ENCODE data around the gene ASB17. TPM values are rescaled to one million over a fixed set of nuclear protein-coding genes. Genes with fewer than 3 reads are reported as not detected.
"Not testable (repeated sequence)": the region's sequence is repeated elsewhere in the genome, so short reads cannot be mapped to it uniquely, and the experiment has no call there.

The ASB17 gene
- total RNA-seq, 1 donor from 2014 or later: not detected

DNA sequence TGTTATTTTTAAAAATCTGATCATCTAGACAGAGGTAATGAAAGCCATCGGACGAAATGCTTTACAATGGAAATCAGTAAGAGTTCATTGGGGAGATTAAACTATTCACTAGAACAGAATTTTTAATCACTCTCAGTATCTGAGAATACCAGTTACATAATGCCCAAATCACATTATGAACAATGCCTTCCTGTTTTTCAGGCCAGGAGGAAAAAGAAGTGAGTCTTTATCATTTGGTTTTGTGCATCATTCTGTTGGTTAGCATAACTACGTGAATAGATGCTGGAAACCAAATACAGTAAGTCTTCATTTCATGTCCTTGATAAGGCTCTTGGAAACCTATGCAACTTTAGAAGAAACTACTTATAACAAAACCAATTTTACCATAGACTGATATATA lies 18.0 kb upstream of the ASB17 start:
- TF ChIP-seq, protein P1, sequence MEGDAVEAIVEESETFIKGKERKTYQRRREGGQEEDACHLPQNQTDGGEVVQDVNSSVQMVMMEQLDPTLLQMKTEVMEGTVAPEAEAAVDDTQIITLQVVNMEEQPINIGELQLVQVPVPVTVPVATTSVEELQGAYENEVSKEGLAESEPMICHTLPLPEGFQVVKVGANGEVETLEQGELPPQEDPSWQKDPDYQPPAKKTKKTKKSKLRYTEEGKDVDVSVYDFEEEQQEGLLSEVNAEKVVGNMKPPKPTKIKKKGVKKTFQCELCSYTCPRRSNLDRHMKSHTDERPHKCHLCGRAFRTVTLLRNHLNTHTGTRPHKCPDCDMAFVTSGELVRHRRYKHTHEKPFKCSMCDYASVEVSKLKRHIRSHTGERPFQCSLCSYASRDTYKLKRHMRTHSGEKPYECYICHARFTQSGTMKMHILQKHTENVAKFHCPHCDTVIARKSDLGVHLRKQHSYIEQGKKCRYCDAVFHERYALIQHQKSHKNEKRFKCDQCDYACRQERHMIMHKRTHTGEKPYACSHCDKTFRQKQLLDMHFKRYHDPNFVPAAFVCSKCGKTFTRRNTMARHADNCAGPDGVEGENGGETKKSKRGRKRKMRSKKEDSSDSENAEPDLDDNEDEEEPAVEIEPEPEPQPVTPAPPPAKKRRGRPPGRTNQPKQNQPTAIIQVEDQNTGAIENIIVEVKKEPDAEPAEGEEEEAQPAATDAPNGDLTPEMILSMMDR (IDR thresholded peaks at IDR 0.05; ENCODE audit: insufficient read depth, low read depth, low read length): no peak
- no peak for TF ChIP-seq EZH2 (IDR thresholded peaks at IDR 0.05; ENCODE audit: insufficient read depth, low read length)
- Histone ChIP-seq H3K4me2 (ENCODE audit: low read length) (no peak overlapping the region), H3K36me3 (ENCODE audit: insufficient read depth, low read length) (no peaks in the 10 kb centered on the region), H3K79me2 (ENCODE audit: insufficient read depth, low read length) (no peaks in the 10 kb centered on the region), H3K4me1 (ENCODE audit: insufficient read depth, low read length) (no peaks in the 10 kb centered on the region), H3K9me3 (ENCODE audit: insufficient read depth, low read depth, low read length) (no peaks in the 10 kb centered on the region), H3K9ac (ENCODE audit: low read length) (no peak overlapping the region), H3K4me3 (ENCODE audit: insufficient read depth, low read depth, low read length) (no peak overlapping the region), H4K20me1 (ENCODE audit: insufficient read depth, low read length) (no peaks in the 10 kb centered on the region), H3K27me3 (ENCODE audit: insufficient read depth, low read length) (no peaks in the 10 kb centered on the region), H3K27ac (ENCODE audit: low read depth, low read length) (no peak overlapping the region), H2AFZ (ENCODE audit: low read depth, low read length) (no peak overlapping the region)
- H3K27me3 Mint-ChIP-seq (ENCODE audit: low read depth, unreplicated experiment): no peaks in the 10 kb centered on the region
- H3K36me3 Mint-ChIP-seq (ENCODE audit: low read depth, unreplicated experiment): no peaks in the 10 kb centered on the region
- DNase-seq (ENCODE audit: low read depth): no peak
- no peaks in the 10 kb centered on the region for H3K9me3 Mint-ChIP-seq (ENCODE audit: unreplicated experiment)
- no peak for FAIRE-seq
- no peaks in the 10 kb centered on the region for H3K4me1 Mint-ChIP-seq (ENCODE audit: low read depth, unreplicated experiment)
- no peak overlapping the region for H3K27ac Mint-ChIP-seq (ENCODE audit: unreplicated experiment)
- no peak overlapping the region for H3K4me3 Mint-ChIP-seq (ENCODE audit: unreplicated experiment)

DNA sequence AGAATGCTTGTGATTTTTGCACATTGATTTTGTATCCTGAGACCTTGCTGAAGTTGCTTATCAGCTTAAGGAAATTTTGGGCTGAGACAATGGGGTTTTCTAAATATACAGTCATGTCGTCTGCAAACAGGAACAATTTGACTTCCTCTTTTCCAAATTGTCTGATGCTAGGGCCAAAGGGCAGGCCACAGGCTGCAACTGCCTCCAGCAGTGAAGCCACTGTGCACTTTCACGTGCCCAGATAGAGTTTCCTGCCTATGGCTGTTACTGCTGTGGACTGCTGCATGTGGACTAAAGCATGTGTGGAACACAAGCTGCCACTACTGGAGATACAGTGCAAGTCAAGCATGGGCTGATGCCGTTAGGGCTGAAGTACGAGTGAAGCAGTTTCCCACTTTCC lies 10.8 kb upstream of the ASB17 start:
- not testable (repeated sequence) for H3K79me2 ChIP-seq (ENCODE audit: insufficient read depth, low read length); H3K27ac ChIP-seq (ENCODE audit: low read depth, low read length); H3K27me3 Mint-ChIP-seq (ENCODE audit: low read depth, unreplicated experiment); H3K36me3 Mint-ChIP-seq (ENCODE audit: low read depth, unreplicated experiment); H3K27me3 ChIP-seq (ENCODE audit: insufficient read depth, low read length); H3K4me1 Mint-ChIP-seq (ENCODE audit: low read depth, unreplicated experiment); H3K4me1 ChIP-seq (ENCODE audit: insufficient read depth, low read length); H3K9ac ChIP-seq (ENCODE audit: low read length); H3K27ac Mint-ChIP-seq (ENCODE audit: unreplicated experiment); H3K4me2 ChIP-seq (ENCODE audit: low read length); H3K4me3 ChIP-seq (ENCODE audit: insufficient read depth, low read depth, low read length); H3K4me3 Mint-ChIP-seq (ENCODE audit: unreplicated experiment); H4K20me1 ChIP-seq (ENCODE audit: insufficient read depth, low read length); H3K9me3 ChIP-seq (ENCODE audit: insufficient read depth, low read depth, low read length); DNase-seq (ENCODE audit: low read depth); H2AFZ ChIP-seq (ENCODE audit: low read depth, low read length); FAIRE-seq; H3K36me3 ChIP-seq (ENCODE audit: insufficient read depth, low read length); H3K9me3 Mint-ChIP-seq (ENCODE audit: unreplicated experiment)

DNA sequence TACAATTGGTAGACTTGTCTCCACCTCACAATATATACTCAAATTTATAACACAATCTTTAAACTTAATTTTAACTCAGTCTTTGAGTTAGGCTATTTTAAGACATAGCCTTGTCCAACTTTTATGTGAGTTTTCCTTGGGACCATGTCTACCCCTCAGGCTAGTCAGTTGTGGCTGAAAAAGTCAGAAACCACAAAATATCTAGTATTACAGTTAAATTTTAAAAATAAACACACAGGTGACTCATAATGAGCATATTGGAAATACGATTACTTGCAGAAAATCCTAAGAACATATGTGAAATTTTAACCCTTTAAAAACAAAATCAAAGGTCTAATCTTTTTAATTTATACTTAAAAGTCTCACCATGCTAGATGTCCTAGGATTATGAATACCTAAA lies 4.8 kb upstream of the ASB17 start:
- no peak overlapping the region for H3K27ac Mint-ChIP-seq (ENCODE audit: unreplicated experiment)
- no peak overlapping the region for H3K4me2 ChIP-seq (ENCODE audit: low read length)
- H3K9me3 ChIP-seq (ENCODE audit: insufficient read depth, low read depth, low read length): no peaks in the 10 kb centered on the region
- H3K79me2 ChIP-seq (ENCODE audit: insufficient read depth, low read length): no peaks in the 10 kb centered on the region
- no peaks in the 10 kb centered on the region for H4K20me1 ChIP-seq (ENCODE audit: insufficient read depth, low read length)
- DNase-seq (ENCODE audit: low read depth): peak; percentile 25
- H3K4me3 ChIP-seq (ENCODE audit: insufficient read depth, low read depth, low read length): no peak overlapping the region
- H3K4me1 Mint-ChIP-seq (ENCODE audit: low read depth, unreplicated experiment): no peaks in the 10 kb centered on the region
- no peaks in the 10 kb centered on the region for H3K27me3 Mint-ChIP-seq (ENCODE audit: low read depth, unreplicated experiment)
- H3K36me3 Mint-ChIP-seq (ENCODE audit: low read depth, unreplicated experiment): no peaks in the 10 kb centered on the region
- H3K4me1 ChIP-seq (ENCODE audit: insufficient read depth, low read length): no peaks in the 10 kb centered on the region
- no peak overlapping the region for H3K27ac ChIP-seq (ENCODE audit: low read depth, low read length)
- peaks cover 4% of the 10 kb centered on the region for H3K9me3 Mint-ChIP-seq (ENCODE audit: unreplicated experiment)
- no peak overlapping the region for H2AFZ ChIP-seq (ENCODE audit: low read depth, low read length)
- FAIRE-seq: no peak
- H3K27me3 ChIP-seq (ENCODE audit: insufficient read depth, low read length): no peaks in the 10 kb centered on the region
- H3K4me3 Mint-ChIP-seq (ENCODE audit: unreplicated experiment): no peak overlapping the region
- no peak overlapping the region for H3K9ac ChIP-seq (ENCODE audit: low read length)
- H3K36me3 ChIP-seq (ENCODE audit: insufficient read depth, low read length): no peaks in the 10 kb centered on the region
- no peak for TF ChIP-seq EZH2 (IDR thresholded peaks at IDR 0.05; ENCODE audit: insufficient read depth, low read length)
- TF ChIP-seq, protein P1 (IDR thresholded peaks at IDR 0.05; ENCODE audit: insufficient read depth, low read depth, low read length): no peak

All from astrocyte (in vitro differentiated cells and primary cell).